Calu3 (cell line): ENCODE measurements around the gene FASTKD3. TPM values are rescaled to one million over a fixed set of nuclear protein-coding genes. Genes with fewer than 3 reads are reported as not detected.

Experiments
- BruUV-seq: library from RNA; stranded (reverse); fragments of 400-500 nt; replicated peaks from 2 replicates; lab custom pipeline; 2021; lab: Mats Ljungman, UMichigan
- CTCF ChIA-PET: fragments of 300-600 bp; sonication (Branson Sonifier 250); formaldehyde crosslinking; loops from one replicate; lab custom pipeline; 2022; ENCODE audit warnings: antibody characterized with exemption; lab: Charles Lee
- DNase-seq: peaks from one replicate; pipeline ENCODE4 v3.0.0; 2022
- H3K27ac Mint-ChIP-seq: one replicate; pipeline ENCODE4 v1.8.0; 2022; ENCODE audit warnings: mixed read lengths; ENCODE audit not compliant: unreplicated experiment
- H3K27me3 Mint-ChIP-seq: one replicate; pipeline ENCODE4 v1.8.0; 2022; ENCODE audit warnings: mixed read lengths; ENCODE audit not compliant: unreplicated experiment
- H3K36me3 Mint-ChIP-seq: one replicate; pipeline ENCODE4 v1.8.0; 2022; ENCODE audit warnings: mild to moderate bottlenecking, moderate library complexity, mixed read lengths; ENCODE audit not compliant: insufficient read depth, unreplicated experiment
- H3K4me1 Mint-ChIP-seq: one replicate; pipeline ENCODE4 v1.8.0; 2022; ENCODE audit warnings: mild to moderate bottlenecking, low read depth, mixed read lengths; ENCODE audit not compliant: unreplicated experiment
- H3K4me3 Mint-ChIP-seq: one replicate; pipeline ENCODE4 v1.8.0; 2022; ENCODE audit warnings: mild to moderate bottlenecking, low read depth, moderate library complexity, mixed read lengths; ENCODE audit not compliant: unreplicated experiment
- H3K9me3 Mint-ChIP-seq: one replicate; pipeline ENCODE4 v1.8.0; 2022; ENCODE audit warnings: low read depth, mixed read lengths; ENCODE audit not compliant: unreplicated experiment
- CTCF ChIP-seq: fragments of 200-600 bp; IDR thresholded peaks from one replicate; pipeline ENCODE4 v1.8.0; 2022; ENCODE audit warnings: antibody characterized with exemption; ENCODE audit not compliant: unreplicated experiment
- intact Hi-C: fragments of 100-400 bp; cut with micrococcal nuclease; formaldehyde crosslinking; loops from one replicate; pipeline ENCODE4 v1.10.0; 2022; ENCODE audit not compliant: unreplicated experiment
- total RNA-seq: library from RNA; stranded (reverse); gene quantifications from 2 replicates; pipeline ENCODE4 v1.2.3, GENCODE V29; 2022

Gene FASTKD3
- total RNA-seq, 1 experiment from 2014 or later = 13.5 TPM

- no peak overlapping the region for H3K27ac Mint-ChIP-seq
- CTCF ChIA-PET = no interaction called here
- no peak for DNase-seq
- H3K36me3 Mint-ChIP-seq = peaks cover 12% of the 10 kb centered on the region
- H3K27me3 Mint-ChIP-seq = no peaks in the 10 kb centered on the region
- H3K4me1 Mint-ChIP-seq = no peaks in the 10 kb centered on the region
- no peak overlapping the region for H3K4me3 Mint-ChIP-seq
- no TSS peak for BruUV-seq
- H3K9me3 Mint-ChIP-seq = peaks cover 2% of the 10 kb centered on the region
- no peak for TF ChIP-seq CTCF
- intact Hi-C loops = loop anchor here (2.0 kb wide), 1 partner anchor 597 kb away; no protein-coding TSS in a partner anchor
These were observed 11.5 kb downstream of the FASTKD3 start for GRCh38 chr5:7857361-7857760.

- no peaks in the 10 kb centered on the region for H3K4me1 Mint-ChIP-seq
- BruUV-seq = no TSS peak
- peak; percentile 24 for DNase-seq
These were observed 12.0 kb downstream of the FASTKD3 start for GRCh38 chr5:7856855-7857254.

GRCh38 chr5:7855611-7856010, 13.2 kb downstream of the FASTKD3 start:
- peaks cover 2% of the 10 kb centered on the region for H3K9me3 Mint-ChIP-seq
- CTCF ChIA-PET = interaction anchor here (0.7 kb wide), 1 partner anchor 23 kb away, joined by 3 read pairs; no protein-coding TSS in a partner anchor
- H3K27ac Mint-ChIP-seq = no peak overlapping the region
- TF ChIP-seq CTCF = no peak
- no peaks in the 10 kb centered on the region for H3K27me3 Mint-ChIP-seq
- H3K4me1 Mint-ChIP-seq = no peaks in the 10 kb centered on the region
- intact Hi-C loops = loop anchor here (2.0 kb wide), 1 partner anchor 595 kb away; no protein-coding TSS in a partner anchor
- H3K4me3 Mint-ChIP-seq = no peak overlapping the region
- H3K36me3 Mint-ChIP-seq = peaks cover 8% of the 10 kb centered on the region
- DNase-seq = no peak
- BruUV-seq = no TSS peak

More at GRCh38 chr5:7856855-7857254, 12.0 kb downstream of the FASTKD3 start:
- H3K27me3 Mint-ChIP-seq = no peaks in the 10 kb centered on the region
- H3K27ac Mint-ChIP-seq = no peak overlapping the region
- no peak for TF ChIP-seq CTCF
- no peak overlapping the region for H3K4me3 Mint-ChIP-seq
- intact Hi-C loops = loop anchor here (2.0 kb wide), 1 partner anchor 596 kb away; no protein-coding TSS in a partner anchor
- peaks cover 2% of the 10 kb centered on the region for H3K9me3 Mint-ChIP-seq
- CTCF ChIA-PET = no interaction called here
- H3K36me3 Mint-ChIP-seq = peaks cover 12% of the 10 kb centered on the region

- H3K9me3 Mint-ChIP-seq = peaks cover 2% of the 10 kb centered on the region
- CTCF ChIA-PET = no interaction called here
- no peak for DNase-seq
- no peak overlapping the region for H3K27ac Mint-ChIP-seq
- H3K4me3 Mint-ChIP-seq = no peak overlapping the region
- TF ChIP-seq CTCF = no peak
- no peaks in the 10 kb centered on the region for H3K36me3 Mint-ChIP-seq
- no TSS peak for BruUV-seq
- peaks cover 16% of the 10 kb centered on the region for H3K27me3 Mint-ChIP-seq
- intact Hi-C loops = no loop called here
- H3K4me1 Mint-ChIP-seq = no peaks in the 10 kb centered on the region
These were observed 15.8 kb downstream of the FASTKD3 start for GRCh38 chr5:7852988-7853387.
